T-cell (primary cell): ENCODE measurements around the gene SCLT1. TPM values are rescaled to one million over a fixed set of nuclear protein-coding genes. Genes with fewer than 3 reads are reported as not detected.

Experiments
- ATAC-seq, 4 experiments: fragments of 200-7000 bp in 3 of 4; fragments of 150-1000 bp in 1 of 4; cut with Tn5 transposase; replicated peaks in 1 of 4; 1 replicate in 3 of 4; 2 replicates in 1 of 4; pipeline ENCODE4 v1.10.0; 2021; ENCODE audit warnings: moderate library complexity in 3 of 4, mild to moderate bottlenecking in 2 of 4, moderate number of reproducible peaks in 1 of 4
- CTCF ChIA-PET, 2 donors: fragments of 300-600 bp; sonication (Branson Sonifier 250); formaldehyde crosslinking; loops; one replicate each; lab custom pipeline; 2022; ENCODE audit warnings: antibody characterized with exemption in 2 of 2; lab: Charles Lee
- POLR2A ChIA-PET, 2 donors: fragments of 300-600 bp; sonication (Branson Sonifier 250); formaldehyde crosslinking; loops; one replicate each; lab custom pipeline; 2022; ENCODE audit warnings: antibody characterized with exemption in 2 of 2; lab: Charles Lee
- DNase-seq, 35 experiments: peaks; one replicate each; pipeline versions ENCODE4 v3.0.0 to v3.0.0-alpha.2; 2013 to 2023
- H3K27ac ChIP-seq: one replicate; pipeline ENCODE4 v1.5.1; 2013; ENCODE audit warnings: low read length
- H3K27me3 ChIP-seq, 2 experiments: replicated peaks in 1 of 2; 1 replicate in 1 of 2; 2 replicates in 1 of 2; pipeline versions ENCODE4 v1.6.1 to v1.7.0; 2013; ENCODE audit warnings: low read length in 1 of 2, mixed read lengths in 1 of 2; ENCODE audit not compliant: control insufficient read depth in 2 of 2, insufficient read depth in 2 of 2; ENCODE audit errors: extremely low read depth in 1 of 2
- H3K36me3 ChIP-seq, 2 donors: 1 replicate in 1 of 2; 2 replicates in 1 of 2; pipeline versions ENCODE4 v1.6.1 to v1.7.0; 2013; ENCODE audit warnings: low read length in 1 of 2; ENCODE audit not compliant: control insufficient read depth in 2 of 2, insufficient read depth in 1 of 2; ENCODE audit errors: extremely low read depth in 1 of 2
- H3K4me1 ChIP-seq, 2 experiments: 1 replicate in 1 of 2; 2 replicates in 1 of 2; pipeline versions ENCODE4 v1.6.1 to v1.7.0; 2013; ENCODE audit warnings: low read length in 2 of 2, mixed read lengths in 1 of 2; ENCODE audit not compliant: insufficient read depth in 2 of 2, control insufficient read depth in 1 of 2; ENCODE audit errors: extremely low read depth in 1 of 2
- H3K4me3 ChIP-seq, 2 donors: 1 replicate in 1 of 2; 2 replicates in 1 of 2; pipeline versions ENCODE4 v1.5.1 to v1.7.0; 2013; ENCODE audit warnings: mild to moderate bottlenecking in 2 of 2, low read length in 1 of 2, moderate library complexity in 1 of 2; ENCODE audit not compliant: control insufficient read depth in 1 of 2; ENCODE audit errors: extremely low read depth in 1 of 2
- H3K9me3 ChIP-seq: 2 replicates; pipeline ENCODE4 v1.7.0; 2013
- H3K27ac Mint-ChIP-seq, 2 donors: one replicate each; pipeline ENCODE4 v1.8.0; 2020 to 2021; ENCODE audit warnings: mild to moderate bottlenecking in 2 of 2, mixed read lengths in 2 of 2
- H3K27me3 Mint-ChIP-seq, 2 donors: one replicate each; pipeline ENCODE4 v1.8.0; 2021 to 2022; ENCODE audit warnings: mixed read lengths in 2 of 2
- H3K36me3 Mint-ChIP-seq: one replicate; pipeline ENCODE4 v1.8.0; 2021; ENCODE audit warnings: mixed read lengths
- H3K4me1 Mint-ChIP-seq, 3 donors: one replicate each; pipeline ENCODE4 v1.8.0; 2020 to 2022; ENCODE audit warnings: mixed read lengths in 3 of 3, mild to moderate bottlenecking in 1 of 3
- H3K4me3 Mint-ChIP-seq, 3 donors: one replicate each; pipeline ENCODE4 v1.8.0; 2020 to 2022; ENCODE audit warnings: mild to moderate bottlenecking in 3 of 3, mixed read lengths in 3 of 3, moderate library complexity in 3 of 3
- H3K9me3 Mint-ChIP-seq, 3 donors: one replicate each; pipeline ENCODE4 v1.8.0; 2020 to 2022; ENCODE audit warnings: mixed read lengths in 3 of 3
- WGBS: methylation state at CpG from one replicate; pipeline ENCODE4 v1.1.5; 2013; ENCODE audit warnings: missing lambda C conversion rate; ENCODE audit not compliant: insufficient coverage; 5-methylcytosine and 5-hydroxymethylcytosine counted together
- total RNA-seq, 35 experiments: library from RNA in 6 of 35; stranded (reverse) in 6 of 35; fragments of 120-200 nt in 1 of 35; gene quantifications; one replicate each; pipeline versions ENCODE4 v1.2.1 to v1.2.4 and lab custom pipeline; 2013 to 2026

The SCLT1 gene
- total RNA-seq, 5 donors from 2014 or later (not counting 1 experiment from before 2014, with no cell fraction given): 16.2 to 25.8 (median 20.2) TPM

GRCh38 chr4:128871948-128872347 lies 221.4 kb downstream of the SCLT1 start:
- Mint-ChIP-seq H3K9me3 (no peaks in the 10 kb centered on the region), H3K4me3 (no peak overlapping the region), H3K36me3 (peaks cover 60% of the 10 kb centered on the region), H3K4me1 (peaks cover 0 to 10% (median 9%) of the 10 kb centered on the region in 3 donors), H3K27me3 (no peaks in the 10 kb centered on the region), H3K27ac (no peak overlapping the region)
- WGBS: 92% methylated on average over 2 of the region's 9 CpGs
- Histone ChIP-seq H3K4me1 (no peaks in the 10 kb centered on the region), H3K36me3 (peaks cover 12 to 65% of the 10 kb centered on the region in 2 donors), H3K4me3 (no peak overlapping the region), H3K27me3 (no peaks in the 10 kb centered on the region), H3K27ac (no peak overlapping the region), H3K9me3 (no peaks in the 10 kb centered on the region)
- ATAC-seq (no peak), DNase-seq (no peak)
- ChIA-PET CTCF (no interaction called here), POLR2A (no interaction called here)

GRCh38 chr4:128869776-128870509 lies 223.4 kb downstream of the SCLT1 start:
- Histone ChIP-seq H3K36me3 (peaks cover 12 to 60% of the 10 kb centered on the region in 2 donors), H3K27ac (no peak overlapping the region), H3K27me3 (no peaks in the 10 kb centered on the region), H3K4me1 (no peaks in the 10 kb centered on the region), H3K4me3 (no peak overlapping the region), H3K9me3 (no peaks in the 10 kb centered on the region)
- H3K36me3 Mint-ChIP-seq: peaks cover 69% of the 10 kb centered on the region
- ChIA-PET POLR2A (interaction anchor here in 1 of 2 donors (0.8 kb wide), 1 partner anchor 373 kb away, joined by 3 read pairs; no protein-coding TSS in a partner anchor), CTCF (interaction anchor here in 1 of 2 donors (0.5 kb wide), 1 partner anchor 679 kb away, joined by 3 read pairs; no protein-coding TSS in a partner anchor)
- peak overlapping the region in 1 of 2 donors; percentile 4 for H3K27ac Mint-ChIP-seq
- H3K4me1 Mint-ChIP-seq: peaks cover 0 to 22% (median 9%) of the 10 kb centered on the region in 3 donors
- ATAC-seq (no peak), DNase-seq (no peak)
- no peaks in the 10 kb centered on the region for H3K27me3 Mint-ChIP-seq
- WGBS: 83% methylated on average over 1 of the region's 2 CpGs
- no peaks in the 10 kb centered on the region for H3K9me3 Mint-ChIP-seq
- H3K4me3 Mint-ChIP-seq: no peak overlapping the region

- Mint-ChIP-seq H3K27me3 (no peaks in the 10 kb centered on the region), H3K4me1 (peaks cover 1 to 23% (median 9%) of the 10 kb centered on the region in 3 donors), H3K27ac (no peak overlapping the region), H3K4me3 (no peak overlapping the region), H3K9me3 (no peaks in the 10 kb centered on the region), H3K36me3 (peaks cover 70% of the 10 kb centered on the region)
- Histone ChIP-seq H3K4me3 (no peak overlapping the region), H3K27ac (no peak overlapping the region), H3K9me3 (no peaks in the 10 kb centered on the region), H3K36me3 (peaks cover 12 to 67% of the 10 kb centered on the region in 2 donors), H3K4me1 (no peaks in the 10 kb centered on the region), H3K27me3 (no peaks in the 10 kb centered on the region)
- 100% methylated on average over 2 of the region's 3 CpGs for WGBS
- POLR2A ChIA-PET: no interaction called here
- DNase-seq: no peak
- CTCF ChIA-PET: no interaction called here
- ATAC-seq: no peak
Observed at GRCh38 chr4:128868758-128869157, 224.6 kb downstream of the SCLT1 start.

DNA sequence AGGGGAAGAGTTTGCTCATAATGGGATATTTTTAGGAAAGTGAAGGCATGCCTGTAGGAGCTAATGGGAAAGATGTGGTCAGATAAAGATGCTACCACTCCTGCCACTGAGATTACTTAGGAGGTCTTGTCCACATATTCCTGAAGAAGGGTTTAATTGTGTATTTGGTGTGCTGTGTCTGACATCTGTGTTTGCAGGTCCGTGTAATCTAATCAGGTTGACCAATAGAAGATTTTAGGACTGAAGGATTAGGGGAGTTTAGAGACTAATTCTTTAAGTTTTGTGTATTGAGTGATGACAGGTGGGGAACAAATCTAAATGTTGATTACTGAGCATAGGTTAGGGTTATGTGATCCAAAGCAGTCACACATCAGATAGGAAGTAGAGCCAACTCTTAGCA lies 226.6 kb downstream of the SCLT1 start:
- POLR2A ChIA-PET: no interaction called here
- no peak for DNase-seq
- CTCF ChIA-PET: no interaction called here

GRCh38 chr4:128866269-128866668 lies 227.1 kb downstream of the SCLT1 start:
- no peak overlapping the region for H3K4me3 Mint-ChIP-seq
- no peaks in the 10 kb centered on the region for H3K9me3 ChIP-seq
- DNase-seq (no peak), ATAC-seq (no peak)
- H3K27ac ChIP-seq: no peak overlapping the region
- peaks cover 9 to 22% of the 10 kb centered on the region in 2 experiments for H3K4me1 ChIP-seq
- 100% methylated on average over 2 of the region's 2 CpGs for WGBS
- peaks cover 5 to 62% of the 10 kb centered on the region in 2 donors for H3K36me3 ChIP-seq
- POLR2A ChIA-PET: no interaction called here
- peaks cover 56% of the 10 kb centered on the region for H3K36me3 Mint-ChIP-seq
- no peaks in the 10 kb centered on the region for H3K27me3 ChIP-seq
- H3K9me3 Mint-ChIP-seq: no peaks in the 10 kb centered on the region
- no peak overlapping the region for H3K4me3 ChIP-seq
- no peaks in the 10 kb centered on the region for H3K27me3 Mint-ChIP-seq
- no peak overlapping the region for H3K27ac Mint-ChIP-seq
- CTCF ChIA-PET: interaction anchor here in 1 of 2 donors (1.3 kb wide), 1 partner anchor 10 kb away, joined by 3 read pairs; no protein-coding TSS in a partner anchor
- peaks cover 26 to 45% (median 33%) of the 10 kb centered on the region in 3 donors for H3K4me1 Mint-ChIP-seq

More for the DNA sequence above, 226.6 kb downstream of the SCLT1 start:
- no peak overlapping the region for H3K27ac Mint-ChIP-seq
- no peaks in the 10 kb centered on the region for H3K27me3 Mint-ChIP-seq
- Histone ChIP-seq H3K9me3 (no peaks in the 10 kb centered on the region), H3K4me1 (peaks cover 6 to 18% of the 10 kb centered on the region in 2 experiments), H3K27ac (no peak overlapping the region), H3K36me3 (peaks cover 9 to 62% of the 10 kb centered on the region in 2 donors), H3K27me3 (no peaks in the 10 kb centered on the region), H3K4me3 (no peak overlapping the region)
- peaks cover 22 to 44% (median 29%) of the 10 kb centered on the region in 3 donors for H3K4me1 Mint-ChIP-seq
- peaks cover 58% of the 10 kb centered on the region for H3K36me3 Mint-ChIP-seq
- no peak for ATAC-seq
- no peaks in the 10 kb centered on the region for H3K9me3 Mint-ChIP-seq
- no peak overlapping the region for H3K4me3 Mint-ChIP-seq
- 92% methylated on average over 1 of the region's 1 CpG for WGBS

- H3K9me3 Mint-ChIP-seq: no peaks in the 10 kb centered on the region
- H3K36me3 ChIP-seq: peaks cover 2 to 62% of the 10 kb centered on the region in 2 donors
- H3K36me3 Mint-ChIP-seq: peaks cover 53% of the 10 kb centered on the region
- DNase-seq (no peak), ATAC-seq (no peak)
- H3K27me3 ChIP-seq: no peaks in the 10 kb centered on the region
- no peak overlapping the region for H3K27ac Mint-ChIP-seq
- no peak overlapping the region for H3K4me3 Mint-ChIP-seq
- peaks cover 9 to 28% of the 10 kb centered on the region in 2 experiments for H3K4me1 ChIP-seq
- POLR2A ChIA-PET: no interaction called here
- H3K27ac ChIP-seq: no peak overlapping the region
- CTCF ChIA-PET: interaction anchor here (0.8 to 1.3 kb wide), 2 partner anchors 9 to 82 kb away, joined by 3 to 4 read pairs; no protein-coding TSS in a partner anchor
- peaks cover 36 to 50% (median 36%) of the 10 kb centered on the region in 3 donors for H3K4me1 Mint-ChIP-seq
- no peak overlapping the region for H3K4me3 ChIP-seq
- 100% methylated on average over 2 of the region's 2 CpGs for WGBS
- no peaks in the 10 kb centered on the region for H3K9me3 ChIP-seq
- H3K27me3 Mint-ChIP-seq: no peaks in the 10 kb centered on the region
Observed at GRCh38 chr4:128865132-128865531, 228.2 kb downstream of the SCLT1 start.
